Fibroblast of lung (primary cell): ENCODE data around the gene GPHN. TPM values are rescaled to one million over a fixed set of nuclear protein-coding genes. Genes with fewer than 3 reads are reported as not detected.
"Not testable (repeated sequence)": the region's sequence is repeated elsewhere in the genome, so short reads cannot be mapped to it uniquely, and the experiment has no call there.

Source experiments
- DNase-seq, 2 donors: peaks; one replicate each; pipeline versions ENCODE4 v3.0.0 to v3.0.0-alpha.2; 2010; ENCODE audit warnings: low read depth in 2 of 2
- H2AFZ ChIP-seq: 2 replicates; pipeline ENCODE4 v1.5.1; 2012; ENCODE audit warnings: low read length, control low read depth, inconsistent platforms
- H3K27ac ChIP-seq: 2 replicates; pipeline ENCODE4 v1.5.1; 2011; ENCODE audit warnings: low read length, control low read depth; ENCODE audit not compliant: insufficient read depth
- H3K27me3 ChIP-seq: 2 replicates; pipeline ENCODE4 v1.5.1; 2011; ENCODE audit warnings: mild to moderate bottlenecking, low read length; ENCODE audit not compliant: control insufficient read depth, insufficient read depth
- H3K36me3 ChIP-seq: 2 replicates; pipeline ENCODE4 v1.5.1; 2011; ENCODE audit warnings: low read length; ENCODE audit not compliant: control insufficient read depth, insufficient read depth
- H3K4me1 ChIP-seq: 2 replicates; pipeline ENCODE4 v1.5.1; 2011; ENCODE audit warnings: low read length; ENCODE audit not compliant: control insufficient read depth, insufficient read depth; ENCODE audit errors: extremely low read depth
- H3K4me2 ChIP-seq: 2 replicates; pipeline ENCODE4 v1.5.1; 2011; ENCODE audit warnings: low read length, control low read depth; ENCODE audit not compliant: insufficient read depth; ENCODE audit errors: extremely low read depth
- H3K4me3 ChIP-seq, 4 experiments: fragments of 200-600 bp in 1 of 4; sonication (generic) in 1 of 4; replicated peaks in 1 of 4; 2 replicates each; pipeline ENCODE4 v1.5.1; 2011 to 2016; ENCODE audit warnings: low read length in 4 of 4, low read depth in 3 of 4, mild to moderate bottlenecking in 3 of 4, control low read depth in 2 of 4, inconsistent platforms in 1 of 4, mixed read lengths in 1 of 4; ENCODE audit not compliant: insufficient read depth in 1 of 4; ENCODE audit errors: control extremely low read depth in 1 of 4
- H3K79me2 ChIP-seq: 2 replicates; pipeline ENCODE4 v1.5.1; 2012; ENCODE audit warnings: mild to moderate bottlenecking, low read length, inconsistent platforms; ENCODE audit not compliant: control insufficient read depth, insufficient read depth
- H3K9ac ChIP-seq: 2 replicates; pipeline ENCODE4 v1.5.1; 2011; ENCODE audit warnings: mild to moderate bottlenecking, low read length, control low read depth; ENCODE audit not compliant: insufficient read depth
- H3K9me3 ChIP-seq: 2 replicates; pipeline ENCODE4 v1.5.1; 2012; ENCODE audit warnings: low read depth, low read length; ENCODE audit not compliant: control insufficient read depth, insufficient read depth
- H4K20me1 ChIP-seq: 2 replicates; pipeline ENCODE4 v1.5.1; 2011; ENCODE audit warnings: low read length; ENCODE audit not compliant: control insufficient read depth, insufficient read depth; ENCODE audit errors: extremely low read depth
- EZH2 ChIP-seq: IDR thresholded peaks from 2 replicates; pipeline ENCODE4 v1.5.1; 2012; ENCODE audit warnings: low read length, control low read depth, mild to moderate bottlenecking; ENCODE audit errors: missing control alignments
- polyA plus RNA-seq, 2 donors: library from polyadenylated mRNA; depleted of rRNA in 1 of 2; stranded (reverse) in 1 of 2; unstranded in 1 of 2; fragments of >200 nt; gene quantifications; 2 replicates each; pipeline ENCODE4 v1.2.1, GENCODE V29; 2011 to 2012; ENCODE audit warnings: missing spikeins in 1 of 2
- total RNA-seq: library from RNA; depleted of rRNA; stranded (reverse); fragments of >200 nt; gene quantifications from 2 replicates; pipeline ENCODE4 v1.2.1, GENCODE V29; 2014
- TF ChIP-seq, protein P1 (sequence below), 2 donors: IDR thresholded peaks in 1 of 2; conservative IDR thresholded peaks in 1 of 2; 1 replicate in 1 of 2; 2 replicates in 1 of 2; pipeline ENCODE4 v1.5.1; 2011 to 2012; ENCODE audit warnings: low read length in 2 of 2, control low read depth in 1 of 2, inconsistent platforms in 1 of 2, low read depth in 1 of 2, mild to moderate bottlenecking in 1 of 2

Gene GPHN
- total and polyA plus RNA-seq, 2 donors (not counting 1 experiment from before 2014, with no cell fraction given), result 8.3 to 13.9 TPM

DNA sequence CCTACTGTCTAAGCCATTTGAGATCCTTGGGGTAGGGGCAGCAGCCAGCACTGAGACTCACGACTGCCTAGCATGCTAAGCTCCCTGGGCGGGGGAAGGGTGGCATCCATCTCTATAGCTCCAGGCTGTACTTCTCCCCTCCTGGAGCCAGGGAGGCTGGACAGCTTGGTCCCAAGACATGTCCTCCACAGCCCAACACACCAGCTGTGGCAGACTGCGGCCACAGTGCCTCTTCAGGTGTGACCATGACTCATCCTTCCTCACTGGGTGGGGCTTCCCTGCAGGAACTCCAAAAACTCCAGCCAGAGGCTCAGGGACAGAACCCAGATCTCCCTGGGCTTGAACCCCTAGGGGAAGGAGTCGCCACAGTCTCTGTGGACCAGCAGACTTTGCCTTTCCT is 193.9 kb downstream of the GPHN start:
- no peaks in the 10 kb centered on the region for H3K79me2 ChIP-seq
- TF ChIP-seq, protein P1, sequence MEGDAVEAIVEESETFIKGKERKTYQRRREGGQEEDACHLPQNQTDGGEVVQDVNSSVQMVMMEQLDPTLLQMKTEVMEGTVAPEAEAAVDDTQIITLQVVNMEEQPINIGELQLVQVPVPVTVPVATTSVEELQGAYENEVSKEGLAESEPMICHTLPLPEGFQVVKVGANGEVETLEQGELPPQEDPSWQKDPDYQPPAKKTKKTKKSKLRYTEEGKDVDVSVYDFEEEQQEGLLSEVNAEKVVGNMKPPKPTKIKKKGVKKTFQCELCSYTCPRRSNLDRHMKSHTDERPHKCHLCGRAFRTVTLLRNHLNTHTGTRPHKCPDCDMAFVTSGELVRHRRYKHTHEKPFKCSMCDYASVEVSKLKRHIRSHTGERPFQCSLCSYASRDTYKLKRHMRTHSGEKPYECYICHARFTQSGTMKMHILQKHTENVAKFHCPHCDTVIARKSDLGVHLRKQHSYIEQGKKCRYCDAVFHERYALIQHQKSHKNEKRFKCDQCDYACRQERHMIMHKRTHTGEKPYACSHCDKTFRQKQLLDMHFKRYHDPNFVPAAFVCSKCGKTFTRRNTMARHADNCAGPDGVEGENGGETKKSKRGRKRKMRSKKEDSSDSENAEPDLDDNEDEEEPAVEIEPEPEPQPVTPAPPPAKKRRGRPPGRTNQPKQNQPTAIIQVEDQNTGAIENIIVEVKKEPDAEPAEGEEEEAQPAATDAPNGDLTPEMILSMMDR (conservative IDR thresholded peaks at IDR 0.05 in 1 of 2, IDR thresholded peaks at IDR 0.05 in 1 of 2; ENCODE audit: low read depth in 1 of 2, low read length in 2 of 2), result no peak
- TF ChIP-seq EZH2, result no peak

DNA sequence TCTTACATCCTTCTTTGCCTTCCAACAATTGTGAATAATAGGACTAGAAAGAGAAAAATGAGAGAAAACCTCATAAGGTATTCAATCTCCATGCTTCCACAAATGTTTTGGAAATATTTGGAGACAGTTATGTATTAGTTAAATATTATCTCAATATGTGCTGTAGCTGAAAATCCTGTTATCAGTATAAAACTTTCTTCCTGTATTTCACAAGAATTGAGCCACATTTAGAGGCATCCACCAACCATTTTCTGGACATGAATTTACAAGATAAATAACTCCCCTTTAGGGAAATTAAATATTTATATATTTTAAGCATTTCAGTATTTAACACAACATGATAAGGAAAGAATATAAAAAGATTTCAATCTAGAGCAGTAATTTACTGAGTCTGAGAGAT is 200.3 kb downstream of the GPHN start:
- no peak overlapping the region for H3K9ac ChIP-seq
- peak in 1 of 2 donors; percentile 18 for DNase-seq
- H3K4me1 ChIP-seq, result no peaks in the 10 kb centered on the region
- no peaks in the 10 kb centered on the region for H3K79me2 ChIP-seq
- TF ChIP-seq EZH2, result no peak
- TF ChIP-seq, protein P1 (conservative IDR thresholded peaks at IDR 0.05 in 1 of 2, IDR thresholded peaks at IDR 0.05 in 1 of 2; ENCODE audit: low read depth in 1 of 2, low read length in 2 of 2), result no peak
- no peak overlapping the region for H3K4me2 ChIP-seq
- H3K9me3 ChIP-seq, result no peaks in the 10 kb centered on the region
- H3K36me3 ChIP-seq, result no peaks in the 10 kb centered on the region
- no peaks in the 10 kb centered on the region for H4K20me1 ChIP-seq
- H3K4me3 ChIP-seq, result no peak overlapping the region
- no peaks in the 10 kb centered on the region for H3K27me3 ChIP-seq
- no peak overlapping the region for H3K27ac ChIP-seq
- no peak overlapping the region for H2AFZ ChIP-seq

More for the DNA sequence above, 193.9 kb downstream of the GPHN start:
- Histone ChIP-seq H3K9me3 (no peaks in the 10 kb centered on the region), H3K27ac (no peak overlapping the region), H3K4me3 (no peak overlapping the region), H3K36me3 (no peaks in the 10 kb centered on the region), H3K9ac (no peak overlapping the region), H3K27me3 (no peaks in the 10 kb centered on the region), H3K4me1 (no peaks in the 10 kb centered on the region), H2AFZ (no peak overlapping the region), H3K4me2 (no peak overlapping the region), H4K20me1 (no peaks in the 10 kb centered on the region)
- DNase-seq, result no peak

DNA sequence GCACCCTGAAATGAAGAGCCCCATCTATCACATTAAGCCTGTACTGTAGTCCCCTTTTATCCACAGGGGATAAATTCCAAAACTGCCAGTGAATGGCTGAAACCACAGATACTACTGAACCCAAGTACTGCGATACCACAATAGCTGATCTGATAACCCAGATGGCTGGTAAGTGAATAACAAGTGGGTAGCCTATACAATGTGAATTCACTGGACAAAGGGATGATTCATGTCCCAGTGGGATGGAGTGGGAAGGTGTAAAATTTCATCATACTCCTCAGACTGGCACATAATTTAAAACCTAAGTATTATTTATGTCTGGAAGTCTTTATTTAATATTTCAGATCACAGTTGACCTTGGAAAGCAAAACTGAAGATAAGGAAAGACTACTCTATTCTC is 201.3 kb downstream of the GPHN start:
- Histone ChIP-seq H3K27ac (no peak overlapping the region), H3K27me3 (no peaks in the 10 kb centered on the region), H2AFZ (no peak overlapping the region), H4K20me1 (no peaks in the 10 kb centered on the region), H3K9ac (no peak overlapping the region), H3K79me2 (no peaks in the 10 kb centered on the region), H3K4me2 (no peak overlapping the region), H3K9me3 (no peaks in the 10 kb centered on the region), H3K4me1 (no peaks in the 10 kb centered on the region), H3K4me3 (no peak overlapping the region), H3K36me3 (no peaks in the 10 kb centered on the region)
- DNase-seq, result peak; percentile 24 to 76
- TF ChIP-seq, protein P1 (conservative IDR thresholded peaks at IDR 0.05 in 1 of 2, IDR thresholded peaks at IDR 0.05 in 1 of 2; ENCODE audit: low read depth in 1 of 2, low read length in 2 of 2), result no peak
- TF ChIP-seq EZH2, result no peak

DNA sequence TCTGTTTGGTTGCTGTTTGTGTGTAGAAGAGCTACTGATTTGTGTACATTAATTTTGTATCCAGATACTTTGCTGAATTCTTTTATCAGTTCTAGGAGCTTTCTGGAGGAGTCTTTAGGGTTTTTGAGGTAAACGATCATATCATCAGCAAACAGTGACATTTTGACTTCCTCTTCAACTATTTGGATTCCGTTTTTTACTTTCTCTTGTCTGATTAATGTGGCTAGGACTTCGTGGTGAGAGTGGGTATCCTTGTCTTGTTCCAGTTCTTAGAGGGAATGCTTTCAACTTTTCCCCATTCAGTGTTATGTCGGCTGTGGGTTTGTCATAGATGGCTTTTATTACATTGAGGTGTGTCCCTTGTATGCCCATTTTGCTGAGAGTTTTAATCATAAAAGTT is 206.3 kb downstream of the GPHN start:
- not testable (repeated sequence) for H3K4me3 ChIP-seq, H2AFZ ChIP-seq, H3K9me3 ChIP-seq, H3K27ac ChIP-seq, H3K4me2 ChIP-seq, H3K79me2 ChIP-seq, H3K27me3 ChIP-seq, H3K9ac ChIP-seq, H3K36me3 ChIP-seq, H3K4me1 ChIP-seq, DNase-seq, H4K20me1 ChIP-seq

DNA sequence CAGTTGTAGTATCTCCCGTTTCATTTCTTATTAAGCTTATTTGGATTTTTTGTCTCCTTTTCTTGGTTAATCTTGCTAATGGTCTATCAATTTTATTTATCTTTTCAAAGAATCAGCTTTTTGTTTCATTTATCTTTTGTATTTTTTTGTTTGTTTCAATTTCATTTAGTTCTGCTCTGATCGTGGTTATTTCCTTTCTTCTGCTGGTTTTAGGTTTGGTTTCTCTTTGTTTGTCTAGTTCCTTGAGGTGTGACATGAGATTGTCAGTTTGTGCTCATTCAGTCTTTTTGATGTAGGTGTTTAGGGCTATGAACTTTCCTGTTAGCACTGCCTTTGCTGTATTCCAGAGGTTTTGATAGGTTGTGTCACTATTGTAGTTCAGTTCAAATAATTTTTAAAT is 207.4 kb downstream of the GPHN start:
- not testable (repeated sequence) for H3K27me3 ChIP-seq, H3K9me3 ChIP-seq, H3K4me3 ChIP-seq, H4K20me1 ChIP-seq, H3K36me3 ChIP-seq, H3K79me2 ChIP-seq, H3K4me1 ChIP-seq, H2AFZ ChIP-seq, DNase-seq, H3K4me2 ChIP-seq, H3K27ac ChIP-seq, H3K9ac ChIP-seq
